Mesothelial cell of epicardium (in vitro differentiated cells): ENCODE data around the gene HOXD13. TPM values are rescaled to one million over a fixed set of nuclear protein-coding genes. Genes with fewer than 3 reads are reported as not detected.

Experiments used
- DNase-seq, 2 experiments: peaks; one replicate each; pipeline ENCODE4 v3.0.0; 2021; ENCODE audit warnings: low spot score in 2 of 2; ENCODE audit not compliant: unreplicated experiment in 2 of 2
- H3K27ac Mint-ChIP-seq: 2 replicates; pipeline ENCODE4 v1.8.0; 2021; ENCODE audit warnings: mixed read lengths
- H3K27me3 Mint-ChIP-seq: 2 replicates; pipeline ENCODE4 v1.8.0; 2021; ENCODE audit warnings: low read depth, mixed read lengths
- H3K36me3 Mint-ChIP-seq: 2 replicates; pipeline ENCODE4 v1.8.0; 2021; ENCODE audit warnings: mixed read lengths
- H3K4me1 Mint-ChIP-seq: 2 replicates; pipeline ENCODE4 v1.8.0; 2021; ENCODE audit warnings: mixed read lengths
- H3K4me3 Mint-ChIP-seq: 2 replicates; pipeline ENCODE4 v1.8.0; 2021; ENCODE audit warnings: mild to moderate bottlenecking, moderate library complexity, mixed read lengths
- H3K9me3 Mint-ChIP-seq: 2 replicates; pipeline ENCODE4 v1.8.0; 2021; ENCODE audit warnings: mixed read lengths
- CTCF ChIP-seq: fragments of 200-600 bp; sonication (generic); IDR thresholded peaks from one replicate; pipeline ENCODE4 v1.5.0; 2021; ENCODE audit warnings: antibody characterized with exemption; ENCODE audit not compliant: unreplicated experiment
- total RNA-seq: library from RNA; stranded (reverse); gene quantifications from 3 replicates; pipeline ENCODE4 v1.2.1, GENCODE V29; 2021

The HOXD13 gene
- total RNA-seq, 1 donor from 2014 or later = 0.56 TPM

GRCh38 chr2:176075481-176075880 is 17.0 kb upstream of the HOXD13 start:
- no peaks in the 10 kb centered on the region for H3K36me3 Mint-ChIP-seq
- DNase-seq = no peak
- peaks cover 8% of the 10 kb centered on the region for H3K4me1 Mint-ChIP-seq
- H3K27ac Mint-ChIP-seq = no peak overlapping the region
- TF ChIP-seq CTCF = no peak
- H3K27me3 Mint-ChIP-seq = peaks cover 96% of the 10 kb centered on the region
- H3K9me3 Mint-ChIP-seq = no peaks in the 10 kb centered on the region
- no peak overlapping the region for H3K4me3 Mint-ChIP-seq

- no peaks in the 10 kb centered on the region for H3K36me3 Mint-ChIP-seq
- H3K27me3 Mint-ChIP-seq = peaks cover 96% of the 10 kb centered on the region
- H3K27ac Mint-ChIP-seq = no peak overlapping the region
- H3K4me1 Mint-ChIP-seq = peaks cover 10% of the 10 kb centered on the region
- no peak for DNase-seq
- H3K4me3 Mint-ChIP-seq = no peak overlapping the region
- TF ChIP-seq CTCF = no peak
- no peaks in the 10 kb centered on the region for H3K9me3 Mint-ChIP-seq
Measured at GRCh38 chr2:176076063-176076462, 16.5 kb upstream of the HOXD13 start.

GRCh38 chr2:176076796-176077195 is 15.7 kb upstream of the HOXD13 start:
- peaks cover 96% of the 10 kb centered on the region for H3K27me3 Mint-ChIP-seq
- no peak for DNase-seq
- H3K4me1 Mint-ChIP-seq = peaks cover 11% of the 10 kb centered on the region
- no peak for TF ChIP-seq CTCF
- H3K36me3 Mint-ChIP-seq = no peaks in the 10 kb centered on the region
- H3K9me3 Mint-ChIP-seq = no peaks in the 10 kb centered on the region
- H3K27ac Mint-ChIP-seq = no peak overlapping the region
- no peak overlapping the region for H3K4me3 Mint-ChIP-seq

GRCh38 chr2:176078541-176079284 is 13.8 kb upstream of the HOXD13 start:
- H3K27ac Mint-ChIP-seq = no peak overlapping the region
- peaks cover 96% of the 10 kb centered on the region for H3K27me3 Mint-ChIP-seq
- peaks cover 21% of the 10 kb centered on the region for H3K4me1 Mint-ChIP-seq
- TF ChIP-seq CTCF = no peak
- peak overlapping the region; percentile 67 for H3K4me3 Mint-ChIP-seq
- no peaks in the 10 kb centered on the region for H3K9me3 Mint-ChIP-seq
- DNase-seq = no peak
- H3K36me3 Mint-ChIP-seq = no peaks in the 10 kb centered on the region

GRCh38 chr2:176079285-176079830 is 13.2 kb upstream of the HOXD13 start:
- no peak for DNase-seq
- H3K27ac Mint-ChIP-seq = no peak overlapping the region
- no peaks in the 10 kb centered on the region for H3K36me3 Mint-ChIP-seq
- TF ChIP-seq CTCF = no peak
- peaks cover 21% of the 10 kb centered on the region for H3K4me1 Mint-ChIP-seq
- no peaks in the 10 kb centered on the region for H3K9me3 Mint-ChIP-seq
- peaks cover 96% of the 10 kb centered on the region for H3K27me3 Mint-ChIP-seq
- peak overlapping the region; percentile 67 for H3K4me3 Mint-ChIP-seq
